SK-N-MC (cell line): Measurements from ENCODE around the gene CARD11.

Experiments used
- EZH2 ChIP-seq: fragments of 200-600 bp; sonication (generic); IDR thresholded peaks from one replicate; pipeline ENCODE4 v1.6.1; 2017; ENCODE audit warnings: antibody characterized with exemption
- FOXP2 ChIP-seq: optimal IDR thresholded peaks from 2 replicates; pipeline ENCODE3; 2011; ENCODE audit warnings: mild to moderate bottlenecking, moderate library complexity; ENCODE audit not compliant: insufficient read depth; ENCODE audit errors: extremely low read length, control extremely low read depth
- POLR2AphosphoS5 ChIP-seq: IDR thresholded peaks from 2 replicates; pipeline ENCODE4 v1.6.1; 2012; ENCODE audit warnings: mild to moderate bottlenecking, low read depth, low read length, borderline replicate concordance

- TF ChIP-seq EZH2, result no peak
- TF ChIP-seq POLR2AphosphoS5, result no peak
- no peak for TF ChIP-seq FOXP2
Observed at GRCh38 chr7:2897023-2897422, 146.6 kb downstream of the CARD11 start.
